SKM-1 treated with dmso at 0.1 percent for 144 hours (cell line): ENCODE results near the gene NAA40.
A peak's percentile ranks its signal among the peaks of the same experiment; 100 is the strongest.

ENCODE experiments used
- DNase-seq: peaks from one replicate; lab custom pipeline; 2025; ENCODE audit not compliant: unreplicated experiment; lab: John Stamatoyannopoulos, UW

Gene NAA40

GRCh38 chr11:63912678-63913077 lies 26.1 kb upstream of the NAA40 start:
- no peak for DNase-seq

- no peak for DNase-seq
These were observed 24.7 kb upstream of the NAA40 start for GRCh38 chr11:63913866-63914830.

GRCh38 chr11:63914896-63915691 lies 23.7 kb upstream of the NAA40 start:
- no peak for DNase-seq

GRCh38 chr11:63915961-63916836 lies 22.6 kb upstream of the NAA40 start:
- no peak for DNase-seq

- DNase-seq = peak; percentile 65
These were observed 21.7 kb upstream of the NAA40 start, which contains the start of gene RCOR2 for GRCh38 chr11:63916837-63917691. TSS of gene RCOR2 (minus strand) at chr11:63917164. CDS start at chr11:63916456, 708 bp downstream.

- no peak for DNase-seq
These were observed 20.9 kb upstream of the NAA40 start for GRCh38 chr11:63917692-63918506.

- no peak for DNase-seq
These were observed 20.2 kb upstream of the NAA40 start for GRCh38 chr11:63918507-63919191.

GRCh38 chr11:63919267-63920125 lies 19.3 kb upstream of the NAA40 start:
- no peak for DNase-seq

GRCh38 chr11:63920126-63920938 lies 18.5 kb upstream of the NAA40 start:
- no peak for DNase-seq

GRCh38 chr11:63920939-63921417 lies 17.8 kb upstream of the NAA40 start:
- no peak for DNase-seq

- DNase-seq = no peak
These were observed 16.1 kb upstream of the NAA40 start for GRCh38 chr11:63922673-63923192.

GRCh38 chr11:63923319-63923718 lies 15.5 kb upstream of the NAA40 start:
- no peak for DNase-seq

GRCh38 chr11:63929616-63930015 lies 9.2 kb upstream of the NAA40 start:
- DNase-seq = no peak

GRCh38 chr11:63931045-63931444 lies 7.8 kb upstream of the NAA40 start:
- no peak for DNase-seq

GRCh38 chr11:63931876-63932275 lies 6.9 kb upstream of the NAA40 start:
- DNase-seq = no peak

- DNase-seq = no peak
These were observed 5.3 kb upstream of the NAA40 start for GRCh38 chr11:63933459-63933858.
